NCI-H128 (cell line): Measurements from ENCODE around the gene ANO10.
"Not testable (repeated sequence)": the region's sequence is repeated elsewhere in the genome, so short reads cannot be mapped to it uniquely, and the experiment has no call there.

Source experiments
- DNase-seq: peaks from one replicate; lab custom pipeline; 2025; ENCODE audit not compliant: unreplicated experiment; lab: John Stamatoyannopoulos, UW

ANO10 gene

DNA sequence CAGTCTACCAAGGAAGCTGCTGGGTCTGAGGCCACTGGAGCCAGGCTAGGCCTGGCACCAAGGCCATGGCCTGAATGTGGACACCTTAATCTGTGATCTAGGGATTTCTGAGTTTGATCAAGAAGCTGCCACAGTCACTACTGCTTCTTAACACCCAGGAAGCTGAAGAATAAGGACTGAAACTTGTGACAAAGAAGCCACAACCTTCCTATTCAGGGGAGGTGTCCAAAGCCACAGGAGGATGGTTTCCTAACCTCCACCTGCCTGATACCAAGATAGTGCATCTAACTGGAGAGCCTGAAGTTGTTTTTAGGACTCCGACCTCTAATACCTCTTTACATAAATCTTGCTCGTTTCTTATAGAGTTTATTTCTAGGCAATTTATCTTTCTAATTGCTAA is 5.5 kb upstream of the ANO10 start:
- DNase-seq, result no peak

DNA sequence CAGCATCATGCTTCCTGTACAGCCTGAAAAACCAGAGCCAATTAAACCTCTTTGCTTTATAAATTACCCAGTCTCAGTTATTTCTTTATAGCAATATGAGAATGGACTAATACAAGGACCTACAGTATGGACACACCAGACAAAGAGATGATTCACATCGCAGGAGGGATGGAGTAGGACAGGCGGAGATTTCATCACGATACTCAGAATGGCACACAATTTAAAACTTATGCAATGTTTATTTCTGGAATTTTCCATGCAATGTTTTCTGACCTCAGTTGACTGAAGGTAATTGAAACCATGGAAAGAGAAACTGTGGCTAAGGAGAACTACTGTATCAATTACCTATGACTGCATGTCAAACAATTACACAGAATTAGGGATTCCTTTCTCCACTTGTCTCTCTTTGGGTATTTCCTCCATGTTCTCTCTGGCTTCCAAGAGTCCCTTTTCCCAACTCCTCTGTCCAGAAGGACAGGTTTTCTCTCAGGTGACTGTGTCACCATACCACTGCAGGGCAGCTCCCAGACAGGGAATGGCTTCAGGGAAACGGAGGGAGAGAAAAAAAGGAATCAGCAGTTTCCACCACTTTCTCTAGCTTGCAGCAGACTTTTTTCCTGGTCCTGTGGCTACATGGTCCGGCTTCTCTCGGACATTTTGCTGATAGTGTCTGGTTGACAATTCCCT is 3.0 kb upstream of the ANO10 start:
- no peak for DNase-seq

DNA sequence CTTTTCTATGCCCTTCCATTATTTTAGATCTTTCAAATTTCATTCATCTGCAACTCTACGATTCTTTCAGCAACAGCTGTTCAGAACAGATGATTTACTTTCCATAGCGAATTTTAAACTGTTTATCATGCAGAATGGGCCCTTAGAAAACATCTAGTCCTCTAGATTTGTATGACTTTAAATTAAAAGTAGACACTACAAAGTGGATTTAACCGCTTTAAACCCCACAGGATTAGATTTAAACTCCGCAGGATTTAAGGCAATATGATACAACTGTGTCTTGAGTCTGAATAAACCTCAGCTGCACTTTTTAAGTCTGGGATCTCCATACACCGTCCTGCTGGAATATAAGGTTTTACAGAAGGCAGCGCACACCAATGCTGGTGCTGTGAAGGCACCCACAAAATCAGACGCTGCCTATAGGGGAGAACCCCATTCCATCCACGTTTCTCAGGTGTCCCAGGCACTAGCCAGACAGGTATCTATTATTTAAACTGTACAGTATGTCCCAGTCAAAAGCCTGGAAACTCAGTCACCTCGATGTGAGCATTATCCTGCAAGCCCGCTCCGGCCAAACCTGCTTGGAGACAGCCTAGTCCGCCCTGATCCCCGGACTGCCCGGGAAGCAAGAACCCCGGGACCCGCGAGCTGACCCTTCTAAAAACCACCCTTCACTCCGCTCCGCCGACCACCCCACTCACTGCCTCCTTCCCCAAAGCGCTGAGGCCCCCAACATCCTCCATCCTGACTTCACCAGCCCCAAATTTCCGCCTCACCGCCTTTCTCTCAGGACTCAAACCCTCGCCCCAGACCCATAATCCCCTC is 768 bp downstream of the ANO10 start:
- DNase-seq, result no peak

DNA sequence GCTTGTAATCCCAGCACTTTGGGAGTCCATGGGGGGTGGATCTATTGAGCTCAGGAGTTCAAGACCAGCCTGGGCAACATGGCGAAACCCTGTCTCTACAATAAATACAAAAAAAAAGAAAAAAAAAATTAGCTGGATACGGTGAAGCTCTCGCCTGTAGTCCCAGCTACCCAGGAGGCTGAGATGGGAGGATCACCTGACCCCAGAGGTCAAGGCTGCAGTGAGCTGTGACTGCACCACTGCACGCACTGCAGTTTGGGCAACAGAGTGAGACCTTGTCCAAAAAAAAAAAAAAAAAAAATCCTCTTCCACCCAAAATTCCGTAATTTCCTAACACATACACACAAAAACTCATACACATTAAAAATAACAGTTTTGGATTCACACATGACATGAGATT is 2.2 kb downstream of the ANO10 start:
- no peak for DNase-seq

DNA sequence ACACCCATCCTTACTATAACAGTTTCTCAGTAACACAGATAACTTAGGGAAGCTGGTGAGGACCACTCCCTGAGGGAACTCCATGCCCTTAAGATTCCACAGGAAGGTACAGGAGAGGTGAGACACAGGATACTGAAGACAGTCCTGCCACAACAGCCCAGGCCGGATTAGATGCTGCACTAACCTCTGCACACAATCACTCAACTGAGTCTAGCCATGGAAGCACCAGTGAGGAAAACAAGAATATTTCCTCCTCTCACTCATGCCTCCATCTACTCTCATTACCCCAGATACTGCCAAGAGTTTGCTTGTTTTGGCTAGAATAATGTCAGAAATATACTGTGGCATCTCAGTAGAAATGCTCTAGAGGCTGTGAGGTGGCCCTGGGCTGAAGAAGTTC is 3.7 kb downstream of the ANO10 start:
- DNase-seq, result no peak

DNA sequence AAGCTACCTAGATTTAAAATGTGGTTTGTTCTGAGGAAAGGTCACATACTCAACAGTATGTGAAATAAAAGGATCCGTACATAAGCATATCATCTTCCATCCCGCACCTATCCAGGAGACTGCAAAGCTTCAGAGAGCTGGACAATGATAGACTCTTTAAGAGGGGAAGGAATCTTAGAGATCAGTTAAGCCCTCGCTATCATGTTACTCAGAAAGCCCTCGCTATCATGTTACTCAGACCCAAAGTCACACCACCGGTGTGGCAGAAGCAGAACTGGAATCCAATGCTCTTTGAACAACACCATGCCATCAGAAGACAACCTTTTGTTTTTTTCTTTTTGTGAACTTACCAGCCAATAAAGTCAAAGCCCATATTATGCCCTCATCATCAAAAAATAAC is 5.8 kb downstream of the ANO10 start:
- no peak for DNase-seq

DNA sequence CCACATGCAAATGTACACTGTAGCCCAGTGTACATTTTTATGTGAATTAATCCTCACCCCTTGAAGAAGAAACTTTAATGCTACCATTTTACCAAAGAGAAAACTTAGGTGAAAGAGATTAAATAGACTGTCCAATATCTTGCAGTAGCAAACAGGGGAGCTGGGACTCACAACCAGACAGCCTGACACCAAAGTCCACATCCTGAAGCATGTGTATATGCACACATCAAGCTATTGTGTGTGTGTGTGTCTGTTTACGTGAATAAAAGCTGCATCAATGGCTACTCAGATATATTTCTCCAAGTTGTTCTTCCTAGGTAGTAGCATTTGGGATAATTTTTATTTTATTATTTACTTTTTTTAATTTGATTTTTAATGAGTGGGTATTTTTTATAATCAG is 6.7 kb downstream of the ANO10 start:
- no peak for DNase-seq

DNA sequence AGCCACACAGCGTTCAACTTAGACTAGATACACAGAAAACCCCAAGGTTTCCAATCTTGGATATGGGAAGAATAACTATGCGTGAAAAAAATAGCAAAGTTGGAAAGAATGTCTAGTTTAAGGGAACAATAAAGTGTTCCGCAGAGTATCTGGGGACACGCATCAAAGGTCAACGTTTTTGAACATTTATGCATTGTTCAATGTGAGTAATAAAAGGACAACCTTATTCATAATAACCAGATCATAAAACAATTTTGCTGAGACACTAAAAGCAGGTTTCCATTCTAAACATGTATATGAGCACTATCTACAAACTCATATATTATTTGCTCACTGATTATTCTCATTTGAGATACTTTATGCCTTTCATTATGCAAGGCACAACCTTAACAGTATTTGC is 7.8 kb downstream of the ANO10 start:
- no peak for DNase-seq

DNA sequence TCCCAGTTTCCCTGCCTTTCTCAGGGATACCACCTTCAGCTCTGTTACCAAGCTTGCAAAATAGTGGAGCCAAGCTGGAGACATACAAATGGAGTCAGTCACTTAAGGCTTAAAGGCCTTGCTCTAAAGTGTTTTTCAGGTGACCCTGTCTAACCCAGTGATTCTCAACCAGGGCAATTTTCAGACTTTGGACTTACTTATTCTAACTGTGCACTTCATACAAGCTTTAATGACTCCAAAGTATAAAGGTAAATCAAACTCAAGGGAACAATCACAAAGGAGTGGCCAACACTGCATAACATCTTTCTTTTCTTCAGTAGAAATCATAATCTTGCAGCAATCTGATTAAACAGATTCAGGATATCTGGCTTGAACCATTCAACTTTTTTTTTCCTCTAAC is 9.4 kb downstream of the ANO10 start:
- DNase-seq, result no peak

DNA sequence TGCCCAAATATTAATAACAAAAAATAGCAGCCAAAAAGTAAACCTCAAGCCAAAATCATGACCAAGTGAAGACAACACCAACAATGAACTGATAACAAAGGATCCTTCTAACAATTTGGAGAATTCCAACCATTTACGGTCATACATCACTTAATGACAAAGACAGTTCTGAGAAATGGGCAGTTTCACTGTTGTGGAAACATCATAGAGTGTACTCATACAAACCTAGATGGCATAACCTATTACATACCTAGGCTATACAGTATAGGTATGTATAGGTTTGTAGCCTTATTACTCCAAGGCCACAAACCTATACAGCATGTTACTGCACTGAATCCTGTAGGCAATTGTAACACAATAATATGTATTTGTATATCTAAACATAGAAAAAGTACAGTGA is 12.4 kb downstream of the ANO10 start:
- no peak for DNase-seq

DNA sequence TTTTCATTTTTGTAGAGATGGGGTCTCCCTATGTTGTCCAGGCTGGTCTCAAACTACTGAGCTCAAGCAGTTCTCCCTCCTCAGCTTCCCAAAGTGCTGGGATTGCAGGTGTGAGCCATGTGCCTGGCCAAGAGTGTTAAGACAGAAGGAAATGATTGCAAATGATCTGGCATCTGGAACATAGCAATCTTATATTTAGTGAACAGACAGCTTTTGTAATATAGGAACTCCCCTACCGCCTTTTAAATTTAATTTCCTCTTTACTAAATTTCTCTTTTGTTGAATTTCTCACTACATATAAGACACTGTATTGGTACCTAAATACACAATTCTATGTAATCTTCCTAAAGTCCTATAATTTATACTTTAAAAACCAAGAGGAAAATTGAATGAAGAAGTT is 13.1 kb downstream of the ANO10 start:
- no peak for DNase-seq

DNA sequence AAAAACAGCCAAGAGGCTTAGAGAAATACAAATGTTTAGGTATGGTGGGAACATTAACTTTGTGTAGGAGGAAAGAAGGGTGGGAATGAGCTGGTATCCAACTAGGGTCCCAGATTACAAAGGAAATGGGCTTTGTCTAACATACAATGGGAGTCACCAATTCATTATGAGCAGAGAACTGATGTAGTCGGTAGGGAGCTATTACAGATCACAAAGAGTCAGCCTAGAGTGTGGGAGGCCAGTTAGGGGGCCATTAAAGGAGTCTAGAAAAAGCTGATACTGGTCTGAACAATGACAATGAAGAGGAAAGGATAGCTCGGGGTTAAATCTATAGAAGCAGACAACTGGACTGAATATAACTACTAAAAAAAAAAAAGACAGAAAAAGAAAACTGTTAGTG is 15.5 kb downstream of the ANO10 start:
- DNase-seq, result no peak

DNA sequence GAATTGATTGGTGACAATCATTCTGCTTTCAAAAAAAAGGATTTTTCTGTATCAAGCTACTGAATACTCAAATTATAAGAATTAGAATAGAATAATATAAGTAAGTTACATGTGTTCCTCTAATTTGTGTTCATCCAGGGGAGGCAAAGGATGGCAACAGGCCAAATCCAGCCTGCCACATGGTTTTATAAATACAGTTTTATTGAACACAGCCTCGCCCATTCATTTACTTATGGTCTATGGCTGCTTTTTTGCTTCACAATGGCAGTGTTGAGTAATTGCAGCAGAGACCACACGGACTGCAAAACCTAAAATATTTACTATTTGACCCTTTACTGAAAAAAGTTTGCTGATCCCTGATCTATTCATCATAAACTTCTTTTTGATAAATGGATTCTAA is 21.9 kb downstream of the ANO10 start:
- not testable (repeated sequence) for DNase-seq

DNA sequence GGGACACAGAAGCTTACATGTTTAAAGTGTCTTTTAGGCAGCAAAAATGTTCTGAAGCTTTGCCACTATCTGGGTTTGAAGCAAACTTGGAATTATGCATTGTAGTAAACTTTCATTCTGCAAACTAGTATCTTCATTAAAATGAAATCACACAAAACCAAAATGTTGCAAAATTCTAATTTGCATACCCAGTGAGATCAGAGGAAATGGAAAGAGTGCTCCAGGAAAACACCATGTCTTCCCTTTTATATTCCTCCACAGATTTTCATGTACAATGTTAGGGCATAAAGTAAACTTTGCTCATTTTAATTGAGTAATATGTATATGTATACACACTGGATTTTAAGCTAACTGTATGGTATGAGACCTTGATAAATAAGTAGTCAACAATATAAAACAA is 23.9 kb downstream of the ANO10 start:
- DNase-seq, result no peak

DNA sequence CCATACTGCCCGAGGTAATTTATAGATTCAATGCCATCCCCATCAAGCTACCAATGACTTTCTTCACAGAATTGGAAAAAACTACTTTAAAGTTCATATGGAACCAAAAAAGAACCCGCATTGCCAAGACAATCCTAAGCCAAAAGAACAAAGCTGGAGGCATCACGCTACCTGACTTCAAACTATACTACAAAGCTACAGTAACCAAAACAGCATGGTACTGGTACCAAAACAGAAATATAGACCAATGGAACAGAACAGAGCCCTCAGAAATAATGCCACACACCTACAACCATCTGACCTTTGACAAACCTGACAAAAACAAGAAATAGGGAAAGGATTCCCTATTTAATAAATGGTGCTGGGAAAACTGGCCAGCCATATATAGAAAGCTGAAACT is 25.6 kb downstream of the ANO10 start:
- DNase-seq, result not testable (repeated sequence)

DNA sequence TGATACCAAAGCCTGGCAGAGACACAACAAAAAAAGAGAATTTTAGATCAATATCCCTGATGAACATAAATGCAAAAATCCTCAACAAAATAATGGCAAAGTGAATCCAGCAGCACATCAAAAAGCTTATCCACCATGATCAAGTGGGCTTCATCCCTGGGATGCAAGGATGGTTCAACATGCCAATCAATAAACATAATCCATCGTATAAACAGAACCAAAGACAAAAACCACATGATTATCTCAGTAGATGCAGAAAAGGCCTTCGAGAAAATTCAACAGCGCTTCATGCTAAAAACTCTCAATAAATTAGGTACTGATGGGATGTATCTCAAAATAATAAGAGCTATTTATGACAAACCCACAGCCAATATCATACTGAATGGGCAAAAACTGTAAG is 26.5 kb downstream of the ANO10 start:
- DNase-seq, result not testable (repeated sequence)

DNA sequence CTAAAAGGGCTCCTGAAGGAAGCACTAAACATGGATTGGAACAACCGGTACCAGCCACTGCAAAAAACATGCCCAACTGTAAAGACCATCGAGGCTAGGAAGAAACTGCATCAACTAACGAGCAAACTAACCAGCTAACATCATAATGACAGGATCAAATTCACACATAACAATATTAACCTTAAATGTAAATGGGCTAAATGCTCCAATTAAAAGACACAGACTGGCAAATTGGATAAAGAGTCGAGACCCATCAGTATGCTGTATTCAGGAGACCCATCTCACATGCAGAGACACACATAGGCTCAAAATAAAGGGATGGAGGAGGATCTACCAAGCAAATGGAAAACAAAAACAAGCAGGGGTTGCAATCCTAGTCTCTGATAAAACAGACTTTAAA is 28.2 kb downstream of the ANO10 start:
- DNase-seq, result not testable (repeated sequence)

DNA sequence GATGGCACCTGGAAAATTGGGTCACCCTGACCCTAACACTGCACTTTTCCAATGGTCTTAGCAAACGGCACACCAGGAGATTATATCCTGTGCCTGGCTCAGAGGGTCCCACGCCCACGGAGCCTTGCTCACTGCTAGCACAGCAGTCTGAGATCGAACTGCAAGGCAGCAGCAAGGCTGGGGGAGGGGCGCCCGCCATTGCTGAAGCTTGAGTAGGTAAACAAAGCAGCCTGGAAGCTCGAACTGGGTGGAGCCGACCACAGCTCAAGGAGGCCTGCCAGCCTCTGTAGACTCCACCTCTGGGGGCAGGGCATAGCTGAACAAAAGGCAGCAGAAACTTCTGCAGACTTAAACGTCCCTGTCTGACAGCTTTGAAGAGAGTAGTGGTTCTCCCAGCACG is 29.9 kb downstream of the ANO10 start:
- DNase-seq, result not testable (repeated sequence)

DNA sequence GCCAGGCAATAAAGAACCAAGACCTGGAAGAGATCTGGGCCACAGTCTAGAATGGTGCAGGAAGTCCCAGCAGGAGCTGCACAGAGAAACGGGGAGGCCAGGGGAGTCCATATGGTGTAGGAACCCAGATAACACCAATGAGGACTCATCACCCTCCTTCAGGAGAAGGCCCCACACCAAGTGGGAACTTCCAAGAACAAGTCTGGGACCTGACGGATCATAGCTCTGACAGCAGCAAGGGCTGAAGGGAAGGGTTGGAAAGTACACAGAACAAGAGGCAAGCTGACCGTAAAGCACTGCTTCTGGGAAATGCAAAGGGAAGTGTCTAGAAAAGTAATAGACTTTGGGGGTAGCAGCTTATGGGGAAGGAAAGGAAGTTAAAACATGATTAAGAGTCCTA is 34.5 kb downstream of the ANO10 start:
- no peak for DNase-seq

DNA sequence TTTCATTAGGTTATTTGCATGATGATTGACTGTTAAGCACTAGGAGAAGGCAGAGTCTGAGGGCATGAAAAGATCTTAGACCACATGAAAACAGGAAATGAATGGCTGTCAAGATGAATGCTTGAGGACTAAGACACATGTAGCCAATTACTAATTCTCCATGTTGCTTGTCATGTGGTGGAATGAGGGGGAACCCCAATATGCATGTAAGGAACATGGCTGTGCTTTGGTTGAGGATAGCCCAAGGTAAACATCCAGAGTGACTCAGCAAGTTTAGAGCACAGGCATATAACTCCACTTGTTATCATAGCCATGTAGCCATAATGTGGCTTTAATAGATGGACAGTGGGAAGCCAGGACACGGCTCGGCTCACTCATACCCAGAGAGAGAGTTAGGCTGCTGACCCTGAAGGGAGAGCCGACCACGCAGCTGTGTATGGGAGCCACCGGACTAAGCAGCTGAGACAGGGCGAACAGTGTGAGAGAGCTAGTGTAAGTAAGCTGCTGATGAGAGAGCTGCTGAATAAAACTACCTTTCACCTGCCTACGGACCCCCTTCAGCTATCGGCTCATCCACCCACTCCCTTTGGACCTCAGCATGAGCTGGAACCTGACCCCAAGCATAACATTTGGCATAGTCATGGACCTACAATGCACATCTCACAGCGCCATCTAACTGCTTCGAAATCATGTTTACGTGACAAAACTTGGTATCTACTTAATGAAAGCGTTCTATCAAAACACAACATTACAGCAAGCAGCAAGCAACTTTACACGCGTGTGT is 37.6 kb downstream of the ANO10 start:
- no peak for DNase-seq

DNA sequence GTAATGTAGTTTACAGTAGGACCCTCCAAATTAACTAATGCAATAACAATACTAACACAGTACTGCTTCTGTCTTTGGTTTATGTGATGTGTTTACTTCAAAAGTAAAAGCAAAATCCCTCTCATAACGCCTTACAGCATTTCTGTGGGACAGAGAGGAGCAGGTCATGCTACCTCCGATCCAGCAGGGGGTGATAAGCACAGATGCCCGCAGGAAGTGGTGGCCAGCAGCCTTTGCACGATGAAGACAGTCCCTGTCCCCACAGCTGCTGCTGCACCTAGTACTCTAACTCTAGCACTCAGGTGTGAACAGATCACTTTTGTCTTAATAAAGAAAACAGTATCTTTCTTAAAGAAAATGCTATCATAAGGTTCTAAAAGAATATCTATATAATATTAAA is 38.3 kb downstream of the ANO10 start:
- no peak for DNase-seq

DNA sequence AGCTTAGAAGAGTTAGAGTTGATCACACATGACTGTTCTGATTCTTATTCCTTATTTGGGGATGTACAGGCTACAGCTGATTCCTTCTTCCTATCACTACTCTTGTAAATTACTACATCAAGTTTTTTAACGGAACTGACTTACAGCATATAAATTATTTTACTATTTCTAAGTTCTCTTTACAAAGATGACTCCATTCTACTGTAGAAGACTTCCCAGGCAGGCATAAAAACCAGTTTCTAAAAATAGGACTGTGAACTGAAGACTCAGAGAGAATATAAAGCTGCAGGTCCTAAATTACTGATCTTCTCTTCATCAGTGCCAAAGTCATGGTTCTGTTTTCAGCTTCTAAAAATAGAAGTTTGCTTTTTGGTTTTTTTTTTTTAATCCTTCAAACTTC is 38.9 kb downstream of the ANO10 start:
- DNase-seq, result no peak
